ENCODE measurements around the gene CYP2C18. TPM values are rescaled to one million over a fixed set of nuclear protein-coding genes. Genes with fewer than 3 reads are reported as not detected.
"Not testable (repeated sequence)": the region's sequence is repeated elsewhere in the genome, so short reads cannot be mapped to it uniquely, and the experiment has no call there.

Gene CYP2C18
- total RNA-seq, 1 donor from 2014 or later, result 0.17 TPM

DNA sequence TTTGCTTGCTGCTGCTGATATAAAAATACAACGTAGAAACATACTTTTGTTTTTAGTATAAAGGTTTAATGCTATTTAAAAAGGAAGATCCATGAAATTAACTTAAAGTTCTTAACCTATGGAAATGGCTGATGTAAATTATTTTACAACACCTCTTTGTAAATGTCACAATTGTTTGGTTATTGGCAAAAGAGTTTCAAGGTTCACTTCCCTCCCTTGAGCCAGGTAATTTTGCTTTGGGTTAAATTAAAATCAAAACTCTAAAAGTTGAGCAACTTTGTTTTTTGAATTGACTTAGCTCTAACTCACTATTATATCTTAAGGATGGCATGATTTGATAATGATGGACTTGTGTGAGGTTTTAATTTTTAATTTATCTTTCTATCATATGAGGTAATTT is 39.2 kb upstream of the CYP2C18 start:
- no peak for DNase-seq (ENCODE audit: low spot score)

DNA sequence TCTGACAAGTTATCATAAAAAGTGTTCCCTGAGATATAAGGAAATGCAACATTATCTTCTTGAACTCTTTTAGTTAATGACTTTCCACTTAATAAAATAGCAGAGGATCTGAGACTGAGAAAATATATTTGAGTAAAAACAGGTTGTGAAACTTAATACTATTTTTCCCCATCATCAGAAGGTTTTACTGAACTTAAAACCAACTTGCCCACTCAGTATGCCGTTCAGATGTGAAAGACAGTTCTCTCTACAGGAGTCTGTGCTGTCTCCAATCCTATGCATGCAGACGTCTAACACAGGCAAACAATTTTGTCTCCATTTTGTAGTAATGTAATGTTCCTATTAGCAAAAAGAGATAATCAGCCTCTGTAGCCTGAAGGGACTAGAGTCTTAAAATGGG is 38.2 kb upstream of the CYP2C18 start:
- H3K27ac Mint-ChIP-seq (ENCODE audit: unreplicated experiment), result no peak overlapping the region
- H3K4me1 Mint-ChIP-seq (ENCODE audit: low read depth), result peaks cover 7% of the 10 kb centered on the region
- H3K36me3 Mint-ChIP-seq (ENCODE audit: low read depth), result peaks cover under 1% of the 10 kb centered on the region
- TF ChIP-seq, protein P1, sequence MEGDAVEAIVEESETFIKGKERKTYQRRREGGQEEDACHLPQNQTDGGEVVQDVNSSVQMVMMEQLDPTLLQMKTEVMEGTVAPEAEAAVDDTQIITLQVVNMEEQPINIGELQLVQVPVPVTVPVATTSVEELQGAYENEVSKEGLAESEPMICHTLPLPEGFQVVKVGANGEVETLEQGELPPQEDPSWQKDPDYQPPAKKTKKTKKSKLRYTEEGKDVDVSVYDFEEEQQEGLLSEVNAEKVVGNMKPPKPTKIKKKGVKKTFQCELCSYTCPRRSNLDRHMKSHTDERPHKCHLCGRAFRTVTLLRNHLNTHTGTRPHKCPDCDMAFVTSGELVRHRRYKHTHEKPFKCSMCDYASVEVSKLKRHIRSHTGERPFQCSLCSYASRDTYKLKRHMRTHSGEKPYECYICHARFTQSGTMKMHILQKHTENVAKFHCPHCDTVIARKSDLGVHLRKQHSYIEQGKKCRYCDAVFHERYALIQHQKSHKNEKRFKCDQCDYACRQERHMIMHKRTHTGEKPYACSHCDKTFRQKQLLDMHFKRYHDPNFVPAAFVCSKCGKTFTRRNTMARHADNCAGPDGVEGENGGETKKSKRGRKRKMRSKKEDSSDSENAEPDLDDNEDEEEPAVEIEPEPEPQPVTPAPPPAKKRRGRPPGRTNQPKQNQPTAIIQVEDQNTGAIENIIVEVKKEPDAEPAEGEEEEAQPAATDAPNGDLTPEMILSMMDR (IDR thresholded peaks at IDR 0.05), result no peak
- H3K9me3 Mint-ChIP-seq (ENCODE audit: low read depth), result no peaks in the 10 kb centered on the region
- no peak for DNase-seq (ENCODE audit: low spot score)
- H3K4me3 Mint-ChIP-seq (ENCODE audit: unreplicated experiment), result no peak overlapping the region
- H3K27me3 Mint-ChIP-seq (ENCODE audit: low read depth), result no peaks in the 10 kb centered on the region

More for the DNA sequence above, 39.2 kb upstream of the CYP2C18 start:
- no peaks in the 10 kb centered on the region for H3K27me3 Mint-ChIP-seq (ENCODE audit: low read depth)
- H3K4me3 Mint-ChIP-seq (ENCODE audit: unreplicated experiment), result no peak overlapping the region
- H3K27ac Mint-ChIP-seq (ENCODE audit: unreplicated experiment), result no peak overlapping the region
- peaks cover 2% of the 10 kb centered on the region for H3K9me3 Mint-ChIP-seq (ENCODE audit: low read depth)
- H3K4me1 Mint-ChIP-seq (ENCODE audit: low read depth), result peaks cover 7% of the 10 kb centered on the region
- TF ChIP-seq, protein P1 (IDR thresholded peaks at IDR 0.05), result no peak
- peaks cover 1% of the 10 kb centered on the region for H3K36me3 Mint-ChIP-seq (ENCODE audit: low read depth)

DNA sequence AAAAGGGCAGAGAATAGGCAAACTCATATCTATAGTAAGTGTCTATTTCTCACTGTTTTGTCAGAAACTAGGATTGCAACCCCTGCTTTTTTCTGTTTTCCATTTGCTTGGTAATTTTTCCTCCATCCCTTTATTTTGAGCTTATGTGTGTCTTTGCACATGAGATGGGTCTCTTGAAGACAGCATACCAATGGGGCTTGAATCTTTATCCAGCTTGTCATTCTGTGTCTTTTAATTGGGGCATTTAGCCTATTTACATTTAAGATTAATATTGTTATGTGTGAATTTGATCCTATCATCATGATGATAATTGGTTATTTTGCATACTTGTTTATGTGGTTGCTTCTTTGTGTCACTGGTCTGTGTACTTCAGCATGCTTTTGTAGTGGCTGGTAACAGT is 28.3 kb upstream of the CYP2C18 start:
- H3K27me3 Mint-ChIP-seq (ENCODE audit: low read depth); H3K4me3 Mint-ChIP-seq (ENCODE audit: unreplicated experiment); H3K36me3 Mint-ChIP-seq (ENCODE audit: low read depth); H3K27ac Mint-ChIP-seq (ENCODE audit: unreplicated experiment); DNase-seq (ENCODE audit: low spot score); H3K4me1 Mint-ChIP-seq (ENCODE audit: low read depth): not testable (repeated sequence)
- peaks cover 30% of the 10 kb centered on the region for H3K9me3 Mint-ChIP-seq (ENCODE audit: low read depth)

DNA sequence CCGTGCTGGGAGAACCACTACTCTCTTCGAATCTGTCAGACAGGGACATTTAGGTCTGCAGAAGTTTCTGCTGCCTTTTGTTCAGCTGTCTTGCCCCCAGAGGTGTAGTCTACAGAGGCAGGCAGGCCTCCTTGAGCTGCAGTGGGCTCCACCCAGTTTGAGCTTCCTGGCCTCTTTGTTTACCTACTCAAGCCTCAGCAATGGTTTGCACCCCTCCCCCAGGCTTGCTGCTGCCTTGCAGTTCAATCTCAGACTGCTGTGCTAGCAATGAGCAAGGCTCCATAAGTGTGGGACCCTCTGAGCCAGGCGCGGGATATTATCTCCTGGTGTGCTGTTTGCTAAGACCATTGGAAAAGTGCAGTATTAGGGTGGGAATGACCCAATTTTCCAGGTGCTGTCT is 20.5 kb upstream of the CYP2C18 start:
- not testable (repeated sequence) for H3K9me3 Mint-ChIP-seq (ENCODE audit: low read depth)

DNA sequence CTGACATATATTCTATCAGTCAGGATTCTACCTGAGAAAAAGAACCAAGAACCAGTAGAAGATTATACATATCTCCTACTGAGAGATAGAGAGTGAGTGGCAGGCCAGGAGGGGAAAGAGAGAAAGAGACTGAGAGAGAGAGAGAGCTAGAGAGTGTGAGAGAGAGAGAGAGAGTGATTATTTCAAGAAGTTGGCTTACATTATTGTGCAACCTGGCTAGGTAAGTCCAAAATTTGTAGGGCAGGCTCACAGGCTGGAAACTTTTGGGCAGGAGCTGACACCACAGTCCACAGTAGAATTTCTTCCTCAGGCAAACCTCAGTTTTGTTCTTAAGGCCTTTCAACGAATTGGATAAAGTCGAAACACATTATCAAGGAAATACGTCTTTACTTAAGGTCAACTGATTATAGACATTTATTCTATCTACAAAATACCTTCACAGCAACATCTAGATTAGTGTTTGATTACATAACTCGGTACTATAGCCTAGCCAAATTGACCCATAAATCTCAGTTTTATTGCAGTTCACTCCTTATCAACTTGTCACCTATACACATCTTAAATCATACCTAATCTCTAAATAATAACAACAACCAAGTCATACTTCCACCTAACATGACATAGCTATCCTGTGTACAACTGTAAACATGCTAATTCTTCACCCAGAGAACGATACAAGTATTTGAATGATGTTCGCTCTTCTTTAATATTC is 17.0 kb upstream of the CYP2C18 start:
- Mint-ChIP-seq H3K4me1 (ENCODE audit: low read depth) (no peaks in the 10 kb centered on the region), H3K4me3 (ENCODE audit: unreplicated experiment) (no peak overlapping the region), H3K36me3 (ENCODE audit: low read depth) (no peaks in the 10 kb centered on the region), H3K27me3 (ENCODE audit: low read depth) (peaks cover 19% of the 10 kb centered on the region), H3K9me3 (ENCODE audit: low read depth) (no peaks in the 10 kb centered on the region), H3K27ac (ENCODE audit: unreplicated experiment) (no peak overlapping the region)
- TF ChIP-seq, protein P1 (IDR thresholded peaks at IDR 0.05), result no peak
- DNase-seq (ENCODE audit: low spot score), result no peak

More for the DNA sequence above, 20.5 kb upstream of the CYP2C18 start:
- H3K36me3 Mint-ChIP-seq (ENCODE audit: low read depth); H3K4me1 Mint-ChIP-seq (ENCODE audit: low read depth); DNase-seq (ENCODE audit: low spot score); H3K27ac Mint-ChIP-seq (ENCODE audit: unreplicated experiment); H3K4me3 Mint-ChIP-seq (ENCODE audit: unreplicated experiment): not testable (repeated sequence)
- H3K27me3 Mint-ChIP-seq (ENCODE audit: low read depth), result peaks cover 26% of the 10 kb centered on the region

DNA sequence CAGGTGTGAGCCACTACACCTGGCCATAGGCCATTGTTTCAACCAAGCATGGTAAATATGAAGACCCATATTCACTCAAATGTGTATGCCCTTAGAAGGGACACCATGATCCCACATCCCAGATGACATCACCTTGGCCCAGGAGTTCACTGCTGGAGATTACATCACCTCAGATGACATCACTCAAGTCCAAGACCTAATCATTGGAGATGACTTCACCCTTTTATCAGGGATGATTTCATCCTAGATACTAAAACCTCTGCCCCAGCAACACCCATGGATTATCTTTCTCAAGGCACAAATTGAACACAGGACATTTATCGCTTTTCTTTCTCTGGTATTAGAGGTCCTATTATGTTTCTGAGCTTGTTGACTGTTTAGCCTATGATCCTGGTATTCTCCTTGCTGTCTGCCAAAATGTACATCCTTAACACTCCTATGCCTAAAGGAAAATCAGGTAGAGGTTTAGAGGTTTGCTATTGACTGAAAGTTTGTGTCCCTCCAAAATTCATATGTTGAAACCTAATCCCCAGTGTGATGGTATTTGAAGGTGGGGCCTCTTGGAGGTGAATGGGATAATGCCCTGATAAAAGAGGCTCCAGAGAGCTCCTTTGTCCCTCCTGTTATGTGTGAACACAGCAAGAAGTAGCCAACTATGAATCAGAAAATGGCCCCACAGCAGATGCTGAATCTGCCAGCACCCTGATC is 9.8 kb upstream of the CYP2C18 start:
- no peaks in the 10 kb centered on the region for H3K9me3 Mint-ChIP-seq (ENCODE audit: low read depth)
- no peak for DNase-seq (ENCODE audit: low spot score)
- H3K4me1 Mint-ChIP-seq (ENCODE audit: low read depth), result no peaks in the 10 kb centered on the region
- no peak overlapping the region for H3K27ac Mint-ChIP-seq (ENCODE audit: unreplicated experiment)
- H3K4me3 Mint-ChIP-seq (ENCODE audit: unreplicated experiment), result no peak overlapping the region
- H3K27me3 Mint-ChIP-seq (ENCODE audit: low read depth), result peaks cover 11% of the 10 kb centered on the region
- no peaks in the 10 kb centered on the region for H3K36me3 Mint-ChIP-seq (ENCODE audit: low read depth)
- TF ChIP-seq, protein P1 (IDR thresholded peaks at IDR 0.05), result no peak

Measured in chondrocyte (in vitro differentiated cells).